Measurements from ENCODE around the gene EIF4G2. TPM values are rescaled to one million over a fixed set of nuclear protein-coding genes. Genes with fewer than 3 reads are reported as not detected.

EIF4G2 gene
- total RNA-seq, 4 donors from 2014 or later: 339 to 452 (median 371) TPM

DNA sequence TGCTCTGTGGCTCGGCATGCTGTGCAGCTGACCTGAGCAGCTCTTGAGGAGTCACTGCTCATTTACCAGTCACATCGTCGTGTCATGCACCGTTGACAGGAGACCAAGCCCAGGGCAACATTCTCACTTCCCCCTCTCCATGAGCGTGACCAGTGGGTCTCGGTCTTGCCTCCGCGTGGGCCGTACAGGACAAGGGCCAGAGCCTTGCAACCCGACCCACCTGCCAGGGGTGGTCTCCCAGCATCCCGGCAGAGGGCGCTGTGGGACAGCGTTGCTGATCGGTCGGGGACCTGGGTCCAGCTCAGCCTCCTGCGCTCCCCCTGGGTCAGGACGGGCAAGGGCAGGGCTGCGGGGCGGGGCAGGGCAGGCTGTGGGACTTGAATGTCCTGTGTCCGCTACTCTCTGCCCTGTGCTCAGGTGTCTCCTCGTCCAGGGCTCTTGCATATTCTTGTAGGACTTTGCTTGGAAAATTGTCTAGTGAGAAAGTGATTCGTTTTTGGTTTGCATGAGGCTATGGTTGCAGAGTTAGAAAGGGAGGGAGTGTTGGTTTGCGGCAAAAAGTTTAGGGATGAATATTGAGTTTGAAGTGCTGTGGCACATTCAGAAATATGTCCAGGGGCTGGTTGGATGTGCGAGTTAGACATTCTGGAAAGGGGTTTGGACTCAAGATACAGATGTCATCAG is 16.2 kb downstream of the EIF4G2 start:
- no peak for TF ChIP-seq POLR2A (IDR thresholded peaks at IDR 0.05)
- TF ChIP-seq, protein P1, sequence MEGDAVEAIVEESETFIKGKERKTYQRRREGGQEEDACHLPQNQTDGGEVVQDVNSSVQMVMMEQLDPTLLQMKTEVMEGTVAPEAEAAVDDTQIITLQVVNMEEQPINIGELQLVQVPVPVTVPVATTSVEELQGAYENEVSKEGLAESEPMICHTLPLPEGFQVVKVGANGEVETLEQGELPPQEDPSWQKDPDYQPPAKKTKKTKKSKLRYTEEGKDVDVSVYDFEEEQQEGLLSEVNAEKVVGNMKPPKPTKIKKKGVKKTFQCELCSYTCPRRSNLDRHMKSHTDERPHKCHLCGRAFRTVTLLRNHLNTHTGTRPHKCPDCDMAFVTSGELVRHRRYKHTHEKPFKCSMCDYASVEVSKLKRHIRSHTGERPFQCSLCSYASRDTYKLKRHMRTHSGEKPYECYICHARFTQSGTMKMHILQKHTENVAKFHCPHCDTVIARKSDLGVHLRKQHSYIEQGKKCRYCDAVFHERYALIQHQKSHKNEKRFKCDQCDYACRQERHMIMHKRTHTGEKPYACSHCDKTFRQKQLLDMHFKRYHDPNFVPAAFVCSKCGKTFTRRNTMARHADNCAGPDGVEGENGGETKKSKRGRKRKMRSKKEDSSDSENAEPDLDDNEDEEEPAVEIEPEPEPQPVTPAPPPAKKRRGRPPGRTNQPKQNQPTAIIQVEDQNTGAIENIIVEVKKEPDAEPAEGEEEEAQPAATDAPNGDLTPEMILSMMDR (IDR thresholded peaks at IDR 0.05): peak; percentile 87 to 95 (median 94)
- peak; percentile 85 to 94 (median 94) for DNase-seq
- H3K27ac ChIP-seq: no peak overlapping the region
- peak overlapping the region in 1 of 4 donors; percentile 17 for H3K4me3 ChIP-seq
- H3K9me3 ChIP-seq: no peaks in the 10 kb centered on the region
- peaks cover 0 to 19% (median 0%) of the 10 kb centered on the region in 3 donors for H3K36me3 ChIP-seq
- H3K27me3 ChIP-seq: no peaks in the 10 kb centered on the region
- H3K4me1 ChIP-seq: peaks cover 0 to 9% (median 0%) of the 10 kb centered on the region in 4 donors

DNA sequence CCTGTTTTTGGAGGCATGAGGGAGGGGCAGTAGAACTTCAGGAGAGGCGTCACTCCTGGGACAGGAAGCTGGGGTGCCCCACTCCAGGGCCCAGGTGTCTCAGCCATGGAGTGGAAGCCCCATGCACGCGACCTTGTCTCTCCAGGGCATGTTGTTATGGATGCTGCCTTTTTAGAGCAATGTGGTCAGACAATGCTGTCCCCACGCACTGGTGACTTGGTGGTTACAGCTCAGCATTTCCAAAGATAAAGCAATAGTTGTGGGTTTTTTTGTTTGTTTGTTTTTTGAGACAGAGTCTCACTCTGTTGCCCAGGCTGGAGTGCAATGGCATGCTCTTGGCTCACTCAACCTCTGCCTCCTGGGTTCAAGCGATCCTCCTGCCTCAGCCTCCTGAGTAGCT is 22.3 kb downstream of the EIF4G2 start:
- TF ChIP-seq POLR2A (IDR thresholded peaks at IDR 0.05): no peak
- DNase-seq: no peak

DNA sequence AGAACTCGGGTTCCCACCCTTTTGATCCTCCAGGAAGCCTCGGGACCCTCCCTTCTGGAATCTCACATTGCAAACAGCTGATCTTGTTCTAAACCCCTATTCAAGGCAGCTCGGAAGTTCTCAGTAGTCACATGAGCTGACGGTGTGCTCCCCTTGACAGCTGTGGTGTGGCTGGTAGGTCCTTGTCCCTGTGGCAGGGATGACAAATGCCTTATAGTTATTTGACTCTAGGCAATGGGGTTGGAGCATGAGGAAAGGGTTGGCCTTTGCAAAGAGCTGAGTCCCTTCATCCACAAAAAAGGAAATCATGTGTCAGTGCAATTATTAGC is 23.6 kb downstream of the EIF4G2 start:
- H3K36me3 ChIP-seq: no peaks in the 10 kb centered on the region
- H3K4me3 ChIP-seq: no peak overlapping the region
- H3K27me3 ChIP-seq: no peaks in the 10 kb centered on the region
- TF ChIP-seq POLR2A (IDR thresholded peaks at IDR 0.05): no peak
- TF ChIP-seq, protein P1 (IDR thresholded peaks at IDR 0.05): no peak
- DNase-seq: no peak
- no peak overlapping the region for H3K27ac ChIP-seq
- no peaks in the 10 kb centered on the region for H3K9me3 ChIP-seq
- no peaks in the 10 kb centered on the region for H3K4me1 ChIP-seq

More for the DNA sequence above, 22.3 kb downstream of the EIF4G2 start:
- Histone ChIP-seq H3K27me3 (no peaks in the 10 kb centered on the region), H3K36me3 (no peaks in the 10 kb centered on the region), H3K9me3 (no peaks in the 10 kb centered on the region), H3K4me3 (no peak overlapping the region), H3K27ac (no peak overlapping the region), H3K4me1 (no peaks in the 10 kb centered on the region)

DNA sequence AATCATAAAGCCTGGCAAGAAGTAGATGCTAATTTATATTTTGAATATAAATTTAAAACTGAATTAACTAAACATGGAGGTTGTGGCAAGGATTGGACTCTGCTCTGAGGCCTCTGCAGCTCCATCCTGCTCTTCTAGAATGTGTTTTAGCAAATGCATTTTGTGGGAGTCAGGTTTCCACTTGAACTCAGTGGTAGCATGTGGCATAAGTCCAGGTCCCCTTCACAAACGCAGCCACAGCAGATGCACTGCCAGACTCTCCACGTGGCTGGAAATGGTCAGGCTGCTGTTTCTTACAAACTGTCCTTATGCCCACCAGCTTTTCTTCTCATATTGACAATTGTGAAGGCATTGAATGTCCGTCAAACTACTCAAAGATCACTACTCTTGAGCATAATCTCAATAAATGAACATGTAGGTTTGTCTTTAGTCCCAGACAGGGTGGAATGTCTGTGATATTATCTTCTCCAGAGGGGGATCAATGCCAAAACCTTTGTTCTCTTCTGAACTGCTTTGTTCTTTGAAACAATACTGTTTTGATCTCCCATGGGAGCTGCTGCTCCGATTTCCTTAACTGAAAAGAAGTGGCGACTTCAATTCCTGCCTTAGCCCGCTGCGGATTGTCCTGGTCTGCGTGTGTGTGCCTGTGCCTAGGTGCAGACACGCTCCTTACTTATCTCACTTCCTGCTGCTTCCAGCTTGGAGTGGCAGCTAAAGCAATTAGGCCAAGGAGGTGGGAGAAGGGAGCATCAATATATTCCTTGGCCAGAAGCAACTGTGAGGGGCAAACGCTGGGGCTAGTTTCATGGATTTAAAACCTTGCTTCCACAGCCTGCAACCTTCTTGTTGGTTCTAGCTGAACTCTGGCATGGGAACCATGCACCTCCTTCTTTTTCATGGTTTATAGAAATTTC is 24.2 kb downstream of the EIF4G2 start:
- TF ChIP-seq, protein P1 (IDR thresholded peaks at IDR 0.05): no peak
- TF ChIP-seq POLR2A (IDR thresholded peaks at IDR 0.05): no peak
- Histone ChIP-seq H3K9me3 (no peaks in the 10 kb centered on the region), H3K27me3 (no peaks in the 10 kb centered on the region), H3K4me3 (no peak overlapping the region), H3K27ac (no peak overlapping the region), H3K36me3 (peaks cover 0 to 1% (median 0%) of the 10 kb centered on the region in 3 donors), H3K4me1 (no peaks in the 10 kb centered on the region)
- no peak for DNase-seq

DNA sequence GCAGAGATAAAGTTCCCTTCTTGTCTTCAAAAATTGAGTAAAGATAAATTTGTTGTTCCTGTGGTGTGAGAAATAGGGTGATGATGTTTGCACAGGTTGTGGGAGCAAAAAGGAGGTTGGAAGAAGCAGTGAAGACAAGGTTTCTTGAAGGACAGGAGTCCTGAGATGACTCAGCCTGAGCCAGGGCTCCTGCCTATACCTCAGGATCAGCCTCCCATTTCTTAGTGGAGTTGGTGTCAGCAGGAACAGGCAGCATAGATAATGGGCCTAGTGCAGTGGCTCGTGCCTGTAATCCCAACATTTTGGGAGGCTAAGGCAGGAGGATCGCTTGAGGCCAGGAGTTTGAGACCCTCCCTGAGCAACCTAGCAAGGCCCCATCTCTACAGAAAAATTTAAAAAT is 28.7 kb downstream of the EIF4G2 start:
- DNase-seq: no peak
- no peaks in the 10 kb centered on the region for H3K9me3 ChIP-seq
- TF ChIP-seq, protein P1 (IDR thresholded peaks at IDR 0.05): no peak
- no peak for TF ChIP-seq POLR2A (IDR thresholded peaks at IDR 0.05)
- H3K27me3 ChIP-seq: no peaks in the 10 kb centered on the region
- no peak overlapping the region for H3K27ac ChIP-seq
- H3K36me3 ChIP-seq: peaks cover 0 to 45% (median 0%) of the 10 kb centered on the region in 3 donors
- H3K4me3 ChIP-seq: no peak overlapping the region
- no peaks in the 10 kb centered on the region for H3K4me1 ChIP-seq

DNA sequence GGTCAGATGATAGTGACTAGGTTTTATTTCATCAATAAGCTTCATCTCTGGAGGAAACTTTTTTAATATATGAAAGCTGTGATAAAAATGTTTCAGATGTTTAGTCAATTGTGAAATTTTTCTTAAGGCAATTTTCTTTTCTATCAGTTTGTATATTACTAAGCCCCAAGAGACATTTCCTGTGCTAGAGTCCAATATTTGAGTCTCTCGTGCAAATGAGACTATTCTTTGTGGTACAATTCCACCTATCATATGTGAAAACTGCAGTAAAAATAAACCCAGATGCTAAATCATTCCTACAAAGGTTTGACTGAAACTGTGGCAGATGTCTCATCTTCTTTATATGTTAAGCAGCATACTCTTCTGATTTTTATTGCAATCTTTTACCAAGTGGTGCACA is 29.6 kb downstream of the EIF4G2 start:
- H3K9me3 ChIP-seq: no peaks in the 10 kb centered on the region
- no peaks in the 10 kb centered on the region for H3K4me1 ChIP-seq
- H3K27ac ChIP-seq: no peak overlapping the region
- H3K4me3 ChIP-seq: no peak overlapping the region
- no peak for DNase-seq
- H3K36me3 ChIP-seq: peaks cover 0 to 54% (median 0%) of the 10 kb centered on the region in 3 donors
- no peaks in the 10 kb centered on the region for H3K27me3 ChIP-seq
- no peak for TF ChIP-seq POLR2A (IDR thresholded peaks at IDR 0.05)
- TF ChIP-seq, protein P1 (IDR thresholded peaks at IDR 0.05): no peak

Data from Peyer's patch (tissue), 4 donors.